Pancreas (tissue), 10 donors: Measurements from ENCODE around the gene IMMP1L. TPM values are rescaled to one million over a fixed set of nuclear protein-coding genes. Genes with fewer than 3 reads are reported as not detected.

Experiments
- ATAC-seq, 4 donors: fragments of 200-7000 bp; cut with Tn5 transposase; one replicate each; pipeline versions ENCODE4 v1.8.0 to v1.9.1; 2020; ENCODE audit warnings: mild to moderate bottlenecking in 4 of 4, moderate library complexity in 4 of 4
- DNase-seq, 6 donors: peaks; one replicate each; pipeline ENCODE4 v3.0.0-alpha.2; 2020
- FAIRE-seq: peaks from 2 replicates; lab custom pipeline; 2012; peaks lifted over from hg19 to GRCh38; lab: Jason Lieb, UNC
- H3K27ac ChIP-seq, 4 donors: fragments of 200-600 bp; sonication (generic); 1 replicate in 3 of 4; 2 replicates in 1 of 4; pipeline versions ENCODE4 v1.5.0 to v1.8.0; 2020
- H3K27me3 ChIP-seq, 4 donors: fragments of 200-600 bp; one replicate each; pipeline ENCODE4 v1.8.0; 2021
- H3K36me3 ChIP-seq, 3 donors: fragments of 200-600 bp; sonication (generic) in 1 of 3; one replicate each; pipeline versions ENCODE4 v1.5.0 to v1.8.0; 2020 to 2021
- H3K4me1 ChIP-seq, 3 donors: fragments of 200-600 bp; one replicate each; pipeline ENCODE4 v1.8.0; 2021
- H3K4me3 ChIP-seq, 4 donors: fragments of 200-600 bp; sonication (generic) in 2 of 4; one replicate each; pipeline versions ENCODE4 v1.5.0 to v1.8.0; 2020 to 2021
- H3K9me3 ChIP-seq, 4 donors: fragments of 200-600 bp; one replicate each; pipeline ENCODE4 v1.8.0; 2021
- CTCF ChIP-seq, 4 donors: fragments of 200-600 bp; sonication (generic) in 3 of 4; IDR thresholded peaks; one replicate each; pipeline versions ENCODE4 v1.5.0 to v1.8.0; 2021; ENCODE audit warnings: antibody characterized with exemption in 4 of 4
- WGBS, 2 donors: extraction: QIAGEN DNeasy Blood & Tissue Kit; methylation state at CpG; one replicate each; pipeline ENCODE4 v1.1.7; 2013; 5-methylcytosine and 5-hydroxymethylcytosine counted together
- intact Hi-C, 3 donors: fragments of 100-400 bp; cut with DNase I; formaldehyde crosslinking; loops; one replicate each; pipeline versions ENCODE4 v1.11.1 to v1.14.2; 2022
- polyA plus RNA-seq, 2 donors: library from polyadenylated mRNA; stranded (reverse); fragments of 200-250 nt; gene quantifications; one replicate each; pipeline ENCODE4 v1.2.3, GENCODE V29; 2013
- total RNA-seq, 6 donors: library from RNA; stranded (reverse); fragmentation: NEBNext Ultra II Directional in 4 of 6; extraction: Animal tissue kit (Norgen Biotek cat#: 25700) in 4 of 6; gene quantifications; one replicate each; pipeline versions ENCODE4 v1.2.1 to v1.2.4, GENCODE V29; 2021 to 2023
- donor health status: healthy with polysubstance abuse.
- donor health status: DM: no; HTN: no; CAD: no; lungs with moderate emphysema.
- donor health status: DM: no; HTN: no; CAD: no.
- donor health status: control.
- donor health status: control.
- donor health status: Bipolar disorder and iron deficiency.
- donor health status: DM: yes; HTN: yes; CAD: no.
- donor health status: DM: no; HTN: no; CAD: no.
- donor health status: DM: no; HTN: no; CAD: no.
- donor health status: DM: yes; HTN: yes; CAD: no.

Gene IMMP1L
- total RNA-seq: 10 to 100 TPM in 3 of 6 donors, 1 to 10 TPM in 3; 6.3 to 14.1 (median 10.8) TPM
- 10 to 100 TPM; 20.4 to 55.7 TPM for polyA plus RNA-seq

GRCh38 chr11:31509429-31510345 lies at the start of gene IMMP1L, which contains the start of gene ELP4:
Gene IMMP1L (minus strand): TSS chr11:31509622. CDS start chr11:31463276, 46,346 bp downstream.
Gene ELP4 (plus strand): TSS chr11:31509767. CDS start chr11:31509785, 18 bp downstream.
- Histone ChIP-seq H3K27ac (peak within 1 kb of the TSS; percentile 76 to 85 (median 81)), H3K4me3 (peak within 1 kb of the TSS; percentile 74 to 90 (median 80)), H3K27me3 (no peaks in the 10 kb centered on the region), H3K9me3 (no peaks in the 10 kb centered on the region), H3K36me3 (no peaks in the 10 kb centered on the region), H3K4me1 (peaks cover 0 to 28% (median 25%) of the 10 kb centered on the region in 3 donors)
- 0 to 1% methylated on average over 47 of the region's 47 CpGs for WGBS, 2 donors
- FAIRE-seq: peak; percentile 81
- ATAC-seq: peak; percentile 99 to 100 (median 100)
- DNase-seq: peak; percentile 91 to 97 (median 96)
- intact Hi-C loops: no loop called here
- no peak for TF ChIP-seq CTCF (IDR thresholded peaks at IDR 0.05)

GRCh38 chr11:31558001-31558400 lies 48.6 kb upstream of the IMMP1L start:
- FAIRE-seq (no peak), ATAC-seq (no peak), DNase-seq (no peak)
- Histone ChIP-seq H3K9me3 (no peaks in the 10 kb centered on the region), H3K27me3 (no peaks in the 10 kb centered on the region), H3K27ac (no peak overlapping the region), H3K4me3 (no peak overlapping the region), H3K36me3 (no peaks in the 10 kb centered on the region), H3K4me1 (peaks cover 0 to 12% (median 11%) of the 10 kb centered on the region in 3 donors)
- intact Hi-C loops: no loop called here
- no peak for TF ChIP-seq CTCF (IDR thresholded peaks at IDR 0.05)
- WGBS, 2 donors: 32 to 39% methylated on average over 2 of the region's 2 CpGs

- H3K9me3 ChIP-seq: no peaks in the 10 kb centered on the region
- H3K4me3 ChIP-seq: no peak overlapping the region
- intact Hi-C loops: no loop called here
- H3K27me3 ChIP-seq: no peaks in the 10 kb centered on the region
- FAIRE-seq (no peak), DNase-seq (no peak), ATAC-seq (no peak)
- H3K27ac ChIP-seq: no peak overlapping the region
- TF ChIP-seq CTCF (IDR thresholded peaks at IDR 0.05): no peak
- H3K4me1 ChIP-seq: peaks cover 0 to 12% (median 11%) of the 10 kb centered on the region in 3 donors
- WGBS, 2 donors: 92 to 100% methylated on average over 1 of the region's 1 CpG
- no peaks in the 10 kb centered on the region for H3K36me3 ChIP-seq
These were observed 46.5 kb upstream of the IMMP1L start for GRCh38 chr11:31555938-31556337.

- intact Hi-C loops: no loop called here
- DNase-seq: no peak
- H3K27me3 ChIP-seq: no peaks in the 10 kb centered on the region
- H3K27ac ChIP-seq: no peak overlapping the region
- no peak for TF ChIP-seq CTCF (IDR thresholded peaks at IDR 0.05)
- H3K9me3 ChIP-seq: no peaks in the 10 kb centered on the region
- no peaks in the 10 kb centered on the region for H3K4me1 ChIP-seq
- no peaks in the 10 kb centered on the region for H3K36me3 ChIP-seq
- no peak for FAIRE-seq
- no peak overlapping the region for H3K4me3 ChIP-seq
- no peak for ATAC-seq
These were observed 33.4 kb upstream of the IMMP1L start for GRCh38 chr11:31542862-31543261.
